Osteocyte (in vitro differentiated cells): ENCODE measurements around the gene HEATR5B. TPM values are rescaled to one million over a fixed set of nuclear protein-coding genes. Genes with fewer than 3 reads are reported as not detected.

Experiments used
- DNase-seq: peaks from one replicate; pipeline ENCODE4 v3.0.0; 2021; ENCODE audit warnings: mixed read lengths; ENCODE audit not compliant: unreplicated experiment; ENCODE audit errors: extremely low spot score
- H3K27ac Mint-ChIP-seq: one replicate; pipeline ENCODE4 v1.8.0; 2021; ENCODE audit warnings: mild to moderate bottlenecking, mixed read lengths; ENCODE audit not compliant: unreplicated experiment
- H3K27me3 Mint-ChIP-seq: one replicate; pipeline ENCODE4 v1.8.0; 2021; ENCODE audit warnings: mixed read lengths; ENCODE audit not compliant: unreplicated experiment
- H3K36me3 Mint-ChIP-seq: one replicate; pipeline ENCODE4 v1.8.0; 2021; ENCODE audit warnings: mixed read lengths; ENCODE audit not compliant: unreplicated experiment
- H3K4me1 Mint-ChIP-seq: one replicate; pipeline ENCODE4 v1.8.0; 2021; ENCODE audit warnings: mixed read lengths; ENCODE audit not compliant: unreplicated experiment
- H3K4me3 Mint-ChIP-seq: one replicate; pipeline ENCODE4 v1.8.0; 2021; ENCODE audit warnings: mild to moderate bottlenecking, moderate library complexity, mixed read lengths; ENCODE audit not compliant: unreplicated experiment
- H3K9me3 Mint-ChIP-seq: one replicate; pipeline ENCODE4 v1.8.0; 2021; ENCODE audit warnings: mixed read lengths; ENCODE audit not compliant: unreplicated experiment
- CTCF ChIP-seq: fragments of 200-600 bp; sonication (generic); IDR thresholded peaks from 2 replicates; pipeline ENCODE4 v1.5.0; 2021; ENCODE audit warnings: antibody characterized with exemption, mild to moderate bottlenecking, moderate library complexity
- total RNA-seq: library from RNA; stranded (reverse); gene quantifications from 2 replicates; pipeline ENCODE4 v1.2.1, GENCODE V29; 2021

Gene HEATR5B
- total RNA-seq, 1 donor from 2014 or later, result 18.1 TPM

- no peak for TF ChIP-seq CTCF
- no peaks in the 10 kb centered on the region for H3K9me3 Mint-ChIP-seq
- no peaks in the 10 kb centered on the region for H3K4me1 Mint-ChIP-seq
- no peaks in the 10 kb centered on the region for H3K27me3 Mint-ChIP-seq
- H3K27ac Mint-ChIP-seq, result no peak overlapping the region
- peaks cover 40% of the 10 kb centered on the region for H3K36me3 Mint-ChIP-seq
- no peak for DNase-seq
- no peak overlapping the region for H3K4me3 Mint-ChIP-seq
Observed at GRCh38 chr2:37026050-37026449, 58.1 kb downstream of the HEATR5B start.

GRCh38 chr2:37020887-37021796 lies 63.0 kb downstream of the HEATR5B start:
- no peak for TF ChIP-seq CTCF
- H3K4me3 Mint-ChIP-seq, result no peak overlapping the region
- peaks cover 3% of the 10 kb centered on the region for H3K4me1 Mint-ChIP-seq
- H3K27ac Mint-ChIP-seq, result no peak overlapping the region
- H3K36me3 Mint-ChIP-seq, result peaks cover 47% of the 10 kb centered on the region
- no peak for DNase-seq
- H3K9me3 Mint-ChIP-seq, result no peaks in the 10 kb centered on the region
- H3K27me3 Mint-ChIP-seq, result no peaks in the 10 kb centered on the region

GRCh38 chr2:37020212-37020886 lies 63.8 kb downstream of the HEATR5B start:
- Mint-ChIP-seq H3K27ac (no peak overlapping the region), H3K4me1 (peaks cover 3% of the 10 kb centered on the region), H3K27me3 (no peaks in the 10 kb centered on the region), H3K9me3 (no peaks in the 10 kb centered on the region), H3K4me3 (no peak overlapping the region), H3K36me3 (peaks cover 47% of the 10 kb centered on the region)
- no peak for TF ChIP-seq CTCF
- DNase-seq, result no peak

- peaks cover 39% of the 10 kb centered on the region for H3K36me3 Mint-ChIP-seq
- no peak overlapping the region for H3K27ac Mint-ChIP-seq
- H3K4me1 Mint-ChIP-seq, result no peaks in the 10 kb centered on the region
- no peak for TF ChIP-seq CTCF
- no peak for DNase-seq
- no peak overlapping the region for H3K4me3 Mint-ChIP-seq
- H3K27me3 Mint-ChIP-seq, result no peaks in the 10 kb centered on the region
- H3K9me3 Mint-ChIP-seq, result no peaks in the 10 kb centered on the region
Observed at GRCh38 chr2:37013315-37013641, 70.9 kb downstream of the HEATR5B start.

GRCh38 chr2:37011130-37011529 lies 73.0 kb downstream of the HEATR5B start:
- H3K4me3 Mint-ChIP-seq, result no peak overlapping the region
- no peaks in the 10 kb centered on the region for H3K9me3 Mint-ChIP-seq
- no peaks in the 10 kb centered on the region for H3K27me3 Mint-ChIP-seq
- no peak for DNase-seq
- H3K4me1 Mint-ChIP-seq, result no peaks in the 10 kb centered on the region
- peaks cover 34% of the 10 kb centered on the region for H3K36me3 Mint-ChIP-seq
- H3K27ac Mint-ChIP-seq, result no peak overlapping the region
- TF ChIP-seq CTCF, result no peak
